ENCODE measurements around the gene SIDT2.
"Not testable (repeated sequence)": the region's sequence is repeated elsewhere in the genome, so short reads cannot be mapped to it uniquely, and the experiment has no call there.

SIDT2 gene

DNA sequence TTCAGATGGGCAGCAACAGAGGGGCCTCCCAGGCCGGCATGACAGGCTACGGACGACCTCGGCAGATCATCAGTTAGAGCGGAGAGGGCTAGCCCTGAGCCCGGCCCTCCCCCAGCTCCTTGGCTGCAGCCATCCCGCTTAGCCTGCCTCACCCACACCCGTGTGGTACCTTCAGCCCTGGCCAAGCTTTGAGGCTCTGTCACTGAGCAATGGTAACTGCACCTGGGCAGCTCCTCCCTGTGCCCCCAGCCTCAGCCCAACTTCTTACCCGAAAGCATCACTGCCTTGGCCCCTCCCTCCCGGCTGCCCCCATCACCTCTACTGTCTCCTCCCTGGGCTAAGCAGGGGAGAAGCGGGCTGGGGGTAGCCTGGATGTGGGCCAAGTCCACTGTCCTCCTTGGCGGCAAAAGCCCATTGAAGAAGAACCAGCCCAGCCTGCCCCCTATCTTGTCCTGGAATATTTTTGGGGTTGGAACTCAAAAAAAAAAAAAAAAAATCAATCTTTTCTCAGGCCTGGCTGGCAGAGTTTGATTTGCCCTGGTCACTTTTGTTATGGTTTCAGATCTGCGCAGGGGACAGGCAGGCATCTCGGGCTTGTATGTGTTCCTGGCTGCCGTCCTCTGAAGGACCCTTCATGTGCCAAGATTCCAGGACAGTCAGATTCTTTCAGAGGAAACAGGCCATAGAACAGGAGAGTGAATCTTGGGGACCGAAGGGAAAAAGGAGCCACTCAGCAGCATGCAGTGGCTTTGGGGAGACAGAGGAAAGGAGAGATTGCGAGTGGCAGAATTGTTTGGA, 25.9 kb downstream of the SIDT2 start:
- no peak for DNase-seq (ENCODE audit: low spot score)

DNA sequence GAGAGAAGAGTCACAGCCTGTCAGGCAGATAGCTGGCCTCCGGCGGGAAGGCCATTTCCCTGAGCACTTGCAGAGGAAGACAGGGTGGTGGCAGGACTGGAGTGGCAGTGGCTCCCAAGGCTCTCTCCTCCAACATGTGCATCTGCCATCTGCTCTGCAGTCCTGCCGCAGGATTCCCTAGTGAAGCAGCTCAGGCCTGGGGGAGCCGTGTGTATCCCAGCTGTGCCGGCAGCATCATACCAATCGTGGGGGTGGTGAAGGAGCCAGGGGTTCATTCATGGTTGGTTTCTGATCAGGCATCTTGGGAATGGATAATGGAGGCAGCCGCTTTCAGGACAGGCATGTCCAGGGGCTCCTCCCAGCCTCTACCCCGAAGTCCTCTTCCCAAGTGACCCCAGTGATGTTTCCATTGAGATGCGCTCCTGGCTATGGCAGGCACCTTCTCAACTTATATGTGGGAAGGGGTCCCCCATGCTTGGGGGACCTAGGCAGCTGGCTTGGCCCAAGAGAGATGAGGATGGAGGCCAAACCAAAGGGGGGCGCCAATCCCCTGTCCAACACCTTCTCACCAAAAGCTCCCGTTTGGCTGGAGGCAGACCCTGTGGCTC, 26.8 kb downstream of the SIDT2 start:
- DNase-seq (ENCODE audit: low spot score), result no peak

DNA sequence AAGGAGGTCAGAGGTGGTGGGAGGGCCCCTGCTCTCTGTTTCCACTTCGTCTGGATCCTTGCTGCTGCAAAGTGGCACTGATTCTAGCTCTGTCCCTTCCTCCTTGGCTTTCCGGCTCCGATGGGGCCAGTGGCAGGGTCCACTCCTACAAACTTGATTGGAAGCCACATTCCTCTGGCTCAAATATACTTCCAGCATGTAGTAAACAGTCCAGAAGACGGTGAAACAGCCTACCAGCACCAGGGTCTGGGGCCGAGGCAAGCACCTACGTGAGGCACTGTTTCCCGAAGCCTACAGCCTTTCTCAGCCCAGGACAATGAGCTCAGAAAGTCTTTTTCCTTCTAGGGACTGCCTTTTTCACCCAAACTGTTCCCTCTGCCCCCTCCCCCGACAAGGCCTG, 27.6 kb downstream of the SIDT2 start:
- not testable (repeated sequence) for DNase-seq (ENCODE audit: low spot score)

DNA sequence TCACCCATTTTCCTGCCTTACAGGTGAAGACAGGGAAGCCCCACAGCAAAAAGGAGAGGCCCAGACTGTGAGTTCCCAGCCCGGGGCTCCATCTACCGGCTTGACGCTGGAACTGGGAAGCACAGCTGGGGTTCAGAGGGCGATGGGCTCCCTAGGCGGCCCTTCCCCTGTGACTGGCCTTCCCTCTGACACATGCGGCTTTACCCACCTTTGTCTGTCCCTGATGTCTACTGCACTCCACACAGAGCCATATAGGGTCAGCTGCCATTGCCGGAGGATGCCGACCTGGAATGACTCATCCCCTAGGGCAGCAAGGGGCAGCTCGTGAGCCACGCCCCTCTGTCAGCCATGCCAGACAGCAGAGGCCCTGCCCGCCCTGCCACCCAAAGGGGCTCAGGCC, 28.3 kb downstream of the SIDT2 start:
- DNase-seq (ENCODE audit: low spot score), result not testable (repeated sequence)

DNA sequence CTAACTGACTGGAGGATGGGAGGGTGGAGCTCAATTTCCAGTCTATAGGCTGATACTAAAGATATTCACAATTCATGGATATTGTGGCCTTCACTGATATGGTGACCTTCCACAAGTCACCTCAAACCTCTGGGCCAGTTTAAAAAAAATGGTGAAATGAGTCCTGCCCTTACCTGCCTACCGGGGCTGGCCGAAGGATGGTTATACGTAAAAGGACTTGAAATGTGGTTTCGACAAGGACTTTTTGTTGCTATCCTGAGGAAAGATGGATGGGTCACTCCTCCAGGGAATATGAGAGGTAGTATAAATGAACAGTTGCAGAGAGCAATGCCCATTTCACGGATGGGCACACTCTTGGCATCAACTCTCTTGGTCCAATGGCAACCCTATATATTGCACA, 28.9 kb downstream of the SIDT2 start:
- not testable (repeated sequence) for DNase-seq (ENCODE audit: low spot score)

DNA sequence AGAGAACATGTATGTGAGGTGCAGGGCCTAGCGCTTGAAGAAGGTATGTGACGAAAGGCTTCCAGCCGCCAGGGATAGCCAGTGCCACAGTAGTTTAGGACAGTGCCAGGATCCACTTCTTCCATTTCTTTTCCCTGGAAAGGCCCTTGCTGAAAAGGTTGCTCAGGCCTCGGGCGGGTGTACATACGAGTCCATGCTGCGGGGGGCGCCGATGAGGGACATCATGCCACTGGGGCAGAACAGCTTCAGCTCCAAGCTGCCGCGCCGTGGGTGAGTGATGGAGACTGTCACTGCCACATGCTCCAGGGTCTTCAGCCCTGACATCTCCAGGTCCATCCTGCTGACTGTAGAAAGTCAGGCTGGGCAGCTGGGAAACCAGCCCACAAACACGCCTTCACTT, 30.2 kb downstream of the SIDT2 start:
- not testable (repeated sequence) for DNase-seq (ENCODE audit: low spot score)

DNA sequence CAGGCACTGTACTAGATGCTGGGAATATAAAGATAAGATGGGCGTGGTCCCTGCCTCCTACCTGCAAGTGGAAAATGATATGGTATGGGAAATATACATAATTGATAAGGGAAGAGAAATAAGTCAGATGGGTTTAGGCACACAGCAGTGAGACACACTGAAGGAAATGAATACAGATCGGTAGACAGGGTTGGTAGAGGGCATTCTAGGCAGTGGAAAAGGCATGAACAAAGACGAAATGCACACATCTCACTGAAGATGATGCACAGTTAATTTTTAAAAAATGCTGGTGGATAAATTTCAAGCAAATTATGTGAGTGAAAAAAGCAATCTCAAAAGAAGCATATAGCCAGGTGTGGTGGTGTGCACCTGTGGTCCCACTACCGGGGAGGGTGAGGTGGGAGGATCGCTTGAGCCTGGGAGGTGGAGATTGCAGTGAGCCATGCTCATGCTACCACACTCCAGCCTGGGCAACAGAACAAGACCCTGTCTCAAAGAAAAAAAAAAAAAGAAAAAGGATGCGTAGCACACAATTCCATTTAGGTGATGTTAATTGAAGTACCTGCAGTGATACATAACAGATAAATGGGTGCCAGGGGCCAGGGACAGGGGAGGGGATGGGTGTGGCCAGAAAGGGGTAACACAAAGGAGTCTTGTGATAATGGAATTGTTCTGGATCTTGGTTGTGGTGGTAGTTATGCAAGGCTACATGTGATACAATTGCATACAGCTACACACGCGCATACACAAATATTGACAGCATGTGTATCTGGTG, 31.0 kb downstream of the SIDT2 start:
- not testable (repeated sequence) for DNase-seq (ENCODE audit: low spot score)

DNA sequence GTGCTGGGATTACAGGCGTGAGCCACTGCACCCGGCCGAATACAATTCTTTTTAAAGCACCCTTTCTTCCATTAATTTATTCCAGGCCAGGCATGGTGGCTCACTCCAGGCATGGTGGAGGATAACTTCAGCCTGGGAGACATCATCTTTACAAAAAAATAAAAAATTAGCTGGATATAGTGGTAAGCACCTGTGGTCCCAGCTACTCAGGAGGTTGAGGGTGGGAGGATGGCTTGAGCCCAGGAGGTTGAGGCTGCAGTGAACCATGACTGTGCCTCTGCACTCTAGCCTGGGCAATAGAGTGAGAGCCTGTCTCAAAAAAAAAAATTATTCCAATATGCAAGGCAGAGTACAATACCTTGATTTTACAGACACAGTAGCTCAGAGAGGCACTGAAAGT, 32.1 kb downstream of the SIDT2 start:
- no peak for DNase-seq (ENCODE audit: low spot score)

DNA sequence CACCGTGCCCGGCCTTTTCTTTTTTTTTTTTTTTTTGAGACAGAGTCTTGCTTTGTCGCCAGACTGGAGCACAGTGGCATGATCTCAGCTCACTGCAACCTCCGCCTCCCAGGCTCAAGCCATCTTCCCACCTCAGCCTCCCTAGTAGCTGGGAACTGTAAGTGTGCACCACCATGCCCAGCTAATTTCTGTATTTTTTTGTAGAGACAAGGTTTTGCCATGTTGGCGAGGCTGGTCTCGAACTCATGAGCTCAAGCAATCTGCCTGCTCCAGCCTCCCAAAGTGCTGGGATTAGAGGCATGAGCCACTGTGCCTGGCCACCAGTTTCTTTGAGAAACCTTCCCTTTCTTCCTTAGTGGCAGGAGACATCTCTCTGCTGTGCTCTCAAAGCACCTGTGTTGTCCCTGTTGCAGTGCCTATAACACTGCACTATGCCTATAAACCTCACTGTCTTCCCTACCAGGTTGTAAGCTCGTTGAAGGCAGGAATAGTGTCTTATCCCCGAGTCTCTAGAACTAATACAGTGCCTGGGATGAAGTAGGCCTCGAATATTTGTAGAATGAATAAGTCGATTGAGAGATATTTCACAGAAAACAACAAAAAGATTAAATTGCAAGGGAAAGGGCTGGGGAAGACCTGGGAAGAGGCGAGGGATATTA, 34.3 kb downstream of the SIDT2 start:
- DNase-seq (ENCODE audit: low spot score), result no peak

DNA sequence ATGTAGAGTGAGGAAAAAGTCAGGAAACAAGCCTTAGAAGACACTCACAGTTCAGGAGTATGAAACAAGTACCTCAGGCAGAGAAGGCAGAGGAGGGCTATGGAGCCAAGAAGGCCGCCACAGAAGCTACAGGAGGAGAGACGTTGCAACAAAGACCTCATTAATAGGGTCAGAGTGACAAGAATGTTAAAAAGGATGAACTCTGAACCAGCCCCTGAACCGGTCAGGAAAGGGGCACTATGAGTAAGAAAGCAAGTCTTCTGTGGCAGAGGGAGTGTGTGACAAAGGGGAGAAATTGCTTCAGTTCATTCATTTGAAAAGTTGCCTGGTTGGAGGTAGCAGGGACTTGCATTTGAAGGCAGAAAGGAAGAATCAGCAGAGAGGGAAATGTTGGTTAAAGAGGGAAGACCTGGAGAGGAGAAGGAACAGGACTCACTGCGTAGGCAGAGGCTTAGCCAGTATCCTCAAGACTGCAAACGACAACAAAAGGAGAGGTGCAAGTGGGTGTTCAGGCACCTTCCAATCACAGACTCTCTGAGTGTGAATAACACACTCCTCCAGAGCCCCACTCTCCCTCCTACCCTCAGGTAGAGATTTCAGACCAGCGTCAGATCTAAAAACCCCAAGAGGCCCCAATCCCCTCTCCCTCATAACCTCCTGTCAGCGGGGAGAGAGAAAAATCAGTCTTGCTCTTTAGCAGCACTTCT, 36.0 kb downstream of the SIDT2 start:
- no peak for DNase-seq (ENCODE audit: low spot score)

DNA sequence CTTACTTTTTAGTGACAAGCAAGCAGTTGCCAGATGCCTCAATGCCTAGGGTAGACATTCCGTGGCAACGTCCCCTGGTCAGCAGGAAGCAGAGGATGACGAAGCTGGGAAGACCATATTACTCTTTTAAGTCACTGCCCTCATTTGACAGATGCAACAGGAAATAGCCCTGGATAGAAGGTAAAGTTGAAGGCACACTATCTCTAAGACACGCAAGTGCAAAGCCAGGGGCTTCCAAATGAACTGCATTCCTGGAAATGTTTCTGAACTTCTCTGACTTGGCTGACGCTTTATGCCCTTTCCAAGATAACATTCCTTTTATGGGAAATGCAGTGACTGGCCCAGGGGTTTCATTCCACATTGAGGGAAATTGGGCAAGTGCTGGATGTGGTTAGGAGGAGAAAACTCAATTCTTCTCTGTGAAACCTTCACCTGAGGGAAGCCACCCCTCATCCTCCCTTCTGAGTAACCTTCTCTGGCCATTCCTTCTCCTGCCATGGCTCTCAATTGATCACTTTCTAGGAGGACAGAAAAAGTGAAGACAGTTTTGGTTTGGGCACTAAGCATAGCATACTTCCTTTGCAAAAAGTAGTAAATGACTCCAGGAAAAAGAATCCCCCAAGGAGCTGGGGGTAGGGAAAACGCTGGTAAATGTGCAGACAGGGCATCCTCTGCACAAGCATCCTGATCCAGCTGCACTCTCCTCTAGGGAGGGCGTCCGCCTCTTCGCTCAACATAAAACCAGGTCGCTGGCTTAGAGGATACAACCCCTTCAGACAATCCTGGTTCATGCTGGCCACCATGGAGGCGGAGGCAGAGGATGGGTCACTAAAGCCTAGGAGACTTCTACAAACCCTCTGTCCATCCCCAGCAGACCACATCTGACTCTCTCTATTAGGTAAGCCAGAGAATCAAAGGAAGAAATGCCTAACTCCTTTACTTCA, 38.9 kb downstream of the SIDT2 start:
- no peak for DNase-seq (ENCODE audit: low spot score)

DNA sequence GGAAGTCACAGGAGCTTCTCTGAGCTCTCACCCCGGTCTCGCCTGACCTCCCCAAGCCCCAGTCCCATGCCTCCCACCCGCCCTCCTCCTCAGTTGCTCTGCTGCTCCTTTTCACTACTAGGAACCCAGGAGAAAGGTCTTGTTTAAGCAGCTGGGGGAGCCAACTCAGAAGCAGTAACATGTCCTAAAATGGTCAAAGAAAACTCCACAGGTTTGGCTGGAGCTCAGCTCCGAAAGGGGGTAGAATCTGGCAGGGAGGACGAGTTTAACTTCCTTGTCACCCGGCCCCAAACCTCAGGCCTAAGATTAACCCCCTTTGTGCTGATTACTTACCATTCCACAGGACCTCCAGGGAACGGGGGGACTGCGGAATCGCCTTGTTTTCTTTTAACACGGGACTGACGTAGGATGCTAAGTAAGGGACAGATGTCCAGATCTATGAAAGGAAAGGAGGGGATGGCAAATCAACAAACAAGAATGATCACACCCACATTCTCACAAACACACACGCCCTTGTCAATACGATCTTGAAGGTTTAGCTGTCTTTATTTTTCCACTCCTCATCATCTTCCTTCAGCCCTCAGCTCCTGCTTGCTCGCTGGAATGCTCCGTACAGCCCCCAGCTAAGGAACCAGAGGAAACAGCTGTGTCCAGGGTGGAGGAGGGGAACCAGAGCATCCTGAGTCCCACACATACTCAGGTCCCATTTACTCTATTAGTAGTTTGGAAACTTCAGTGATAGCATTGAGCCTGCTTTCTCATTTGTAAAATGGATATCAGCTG, 39.8 kb downstream of the SIDT2 start:
- DNase-seq (ENCODE audit: low spot score), result no peak

DNA sequence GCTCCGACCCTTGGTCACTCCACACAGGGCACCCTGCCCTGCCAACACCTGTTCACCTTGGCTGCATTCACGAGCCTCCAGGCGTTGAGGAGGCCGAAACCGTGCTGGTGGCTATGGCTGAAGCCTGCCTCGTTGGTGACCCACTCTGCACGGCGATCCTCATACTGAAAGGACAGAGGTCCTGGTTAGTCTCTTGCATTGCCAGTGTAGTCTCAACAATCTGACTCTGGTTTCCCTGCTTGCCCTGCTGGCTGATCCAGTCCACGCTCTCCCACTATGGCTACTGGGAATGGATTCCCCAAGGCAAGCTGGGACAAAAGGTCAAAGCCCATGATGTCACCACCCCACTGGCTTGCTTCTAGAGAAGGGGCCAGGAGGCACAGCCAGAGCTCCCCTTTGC, 40.5 kb downstream of the SIDT2 start:
- DNase-seq (ENCODE audit: low spot score), result no peak

DNA sequence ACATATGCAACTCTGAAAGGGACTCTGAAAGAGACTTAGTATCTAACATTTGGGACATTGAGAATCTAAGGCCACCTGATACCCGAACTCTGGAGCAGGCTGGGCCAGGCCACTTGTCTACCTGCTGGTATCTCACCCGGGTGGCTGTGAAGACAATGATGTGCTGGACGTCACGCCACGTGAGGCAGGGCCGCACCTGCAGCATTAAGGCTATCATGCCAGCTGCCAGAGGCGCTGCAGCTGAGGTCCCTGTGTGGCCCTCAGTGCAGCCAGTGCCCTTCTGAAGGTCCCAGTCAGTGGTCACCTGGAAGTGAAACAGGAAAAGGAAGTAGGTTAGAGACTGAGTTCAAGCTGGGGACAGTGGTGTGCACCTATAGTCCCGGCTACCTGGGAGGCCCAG, 40.9 kb downstream of the SIDT2 start:
- no peak for DNase-seq (ENCODE audit: low spot score)

DNA sequence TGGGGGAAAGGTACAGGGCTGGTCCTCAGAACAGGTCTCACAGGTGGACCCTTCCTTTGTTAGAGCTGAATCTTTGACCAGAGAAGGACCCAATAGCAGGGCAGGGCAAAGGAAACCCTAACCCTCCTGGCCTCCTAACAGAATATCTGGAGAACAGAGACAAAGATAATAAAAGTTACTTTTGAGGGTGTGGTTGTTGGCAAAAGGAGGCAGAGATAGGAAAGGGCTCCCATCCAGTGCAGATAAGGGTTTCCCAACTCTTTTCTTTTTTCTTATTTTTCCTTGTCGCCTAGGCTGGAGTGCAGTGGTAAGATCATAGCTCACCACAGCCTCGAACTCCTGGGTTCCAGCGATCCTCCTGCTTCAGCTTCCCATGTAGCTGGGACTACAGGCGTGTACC, 41.5 kb downstream of the SIDT2 start:
- no peak for DNase-seq (ENCODE audit: low spot score)

DNA sequence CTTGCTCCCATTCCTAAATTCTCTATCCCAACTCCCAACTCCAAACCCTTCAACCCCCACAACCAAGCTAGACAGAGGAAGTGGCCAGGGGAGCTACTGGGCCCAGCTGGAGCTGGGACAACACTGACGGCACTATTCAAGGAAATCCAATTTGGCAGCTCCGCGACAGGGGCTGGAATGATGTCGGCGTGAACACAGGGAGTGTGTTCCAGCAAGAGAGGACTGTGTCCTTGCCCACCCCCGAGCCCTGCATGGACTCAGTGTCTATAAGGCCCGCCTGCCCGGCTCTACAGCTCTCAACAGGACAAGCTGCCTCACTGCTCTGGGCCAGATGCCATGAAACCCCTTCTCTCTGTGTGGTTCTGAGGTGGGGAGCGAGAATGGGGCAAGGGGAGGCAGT, 42.0 kb downstream of the SIDT2 start:
- DNase-seq (ENCODE audit: low spot score), result no peak

DNA sequence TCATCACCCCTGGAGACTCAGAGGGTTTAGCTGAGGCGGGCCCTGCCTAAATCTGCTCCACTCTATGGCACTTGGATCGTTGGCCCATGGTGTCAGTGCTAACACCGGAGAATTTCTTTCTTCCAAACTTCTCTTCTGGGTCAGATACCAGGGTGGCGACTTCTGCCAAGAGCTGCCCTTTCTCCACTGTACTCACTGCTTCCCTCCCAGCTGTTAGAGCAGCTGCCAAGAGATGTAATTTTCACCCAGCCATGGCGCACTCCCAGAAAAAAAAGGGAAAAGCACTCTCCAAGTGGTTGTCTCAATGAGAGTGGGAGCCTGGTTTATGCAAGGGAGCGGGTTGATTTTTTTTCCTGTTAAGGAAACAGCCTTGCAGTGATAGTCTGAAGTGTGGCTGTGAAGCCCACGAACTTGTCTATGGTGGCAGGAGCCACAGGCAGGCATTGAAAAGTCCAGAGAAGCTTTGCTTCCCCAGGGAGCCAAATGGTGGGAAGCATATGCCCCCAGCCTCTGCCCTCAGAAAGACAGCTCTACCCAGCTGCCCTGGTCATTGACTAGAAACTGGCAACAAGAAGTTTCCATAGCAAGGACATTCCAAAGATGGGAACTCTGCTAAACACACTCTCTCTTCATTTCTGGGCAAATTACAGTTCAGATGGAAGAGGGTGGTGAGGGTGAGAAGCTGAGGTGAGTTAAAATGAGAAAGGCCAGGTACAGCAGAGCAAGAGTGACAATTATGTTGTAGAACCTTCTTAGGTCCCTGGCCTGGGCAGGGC, 42.6 kb downstream of the SIDT2 start:
- DNase-seq (ENCODE audit: low spot score), result no peak

DNA sequence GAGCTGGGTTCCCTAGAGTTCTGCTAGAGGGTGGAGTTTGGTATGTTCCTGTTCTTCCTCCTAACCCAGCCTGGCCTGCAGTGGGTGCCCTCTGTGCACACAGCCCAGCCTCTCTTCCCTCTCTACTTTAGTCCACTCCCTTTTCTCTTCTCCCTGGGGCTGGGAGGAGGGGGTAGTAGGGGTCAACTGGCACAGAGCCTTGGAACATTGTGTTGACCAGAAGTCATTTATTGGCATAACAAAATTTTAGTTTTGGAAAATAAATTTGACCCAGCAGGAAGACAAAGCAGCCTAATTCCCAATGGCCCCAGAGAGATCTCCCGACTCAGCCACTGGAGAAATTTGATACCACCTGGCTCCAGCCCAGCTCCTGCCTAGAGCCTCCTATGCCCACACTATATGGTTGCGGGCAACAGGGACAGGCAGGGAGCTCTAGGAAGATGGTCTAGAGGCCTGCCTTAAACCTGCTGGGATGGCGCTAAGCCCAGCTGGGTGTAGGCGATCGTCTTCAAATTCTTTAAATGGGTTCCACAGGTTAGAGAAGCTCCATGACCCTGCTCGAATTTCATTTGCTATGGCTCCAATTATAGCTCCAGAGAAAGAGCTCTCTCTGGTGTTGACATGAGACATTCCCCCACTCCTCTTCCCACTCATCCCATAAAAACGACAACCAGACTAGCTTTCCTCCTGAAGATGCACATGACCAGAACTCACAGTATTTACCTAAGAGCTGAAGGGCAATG, 43.4 kb downstream of the SIDT2 start:
- DNase-seq (ENCODE audit: low spot score), result no peak

Measured in cerebellar cortex (tissue), 1 donor.